Sigmoid colon (tissue), 4 donors: ENCODE results near the gene PDZD11.

Experiments
- EP300 ChIP-seq, 4 donors: sonication (generic); formaldehyde crosslinking; IDR thresholded peaks; one replicate each; pipeline ENCODE4 v1.6.1; 2017; ENCODE audit warnings: antibody characterized with exemption in 4 of 4
- POLR2A ChIP-seq, 2 donors: fragments of 450-650 bp; IDR thresholded peaks; one replicate each; pipeline ENCODE4 v1.6.1; 2016; ENCODE audit warnings: antibody characterized with exemption in 2 of 2, mild to moderate bottlenecking in 2 of 2, moderate library complexity in 2 of 2
- POLR2AphosphoS5 ChIP-seq, 4 donors: sonication (generic); formaldehyde crosslinking; IDR thresholded peaks; one replicate each; pipeline ENCODE4 v1.6.1; 2017; ENCODE audit warnings: antibody characterized with exemption in 4 of 4
- TF ChIP-seq, protein P1 (sequence below), 4 experiments: fragments of 450-650 bp in 3 of 4; fragments of 200-600 bp in 1 of 4; IDR thresholded peaks; one replicate each; pipeline ENCODE4 v1.5.1; 2016 to 2019; ENCODE audit warnings: antibody characterized with exemption in 4 of 4, mild to moderate bottlenecking in 3 of 4, moderate library complexity in 2 of 4

DNA sequence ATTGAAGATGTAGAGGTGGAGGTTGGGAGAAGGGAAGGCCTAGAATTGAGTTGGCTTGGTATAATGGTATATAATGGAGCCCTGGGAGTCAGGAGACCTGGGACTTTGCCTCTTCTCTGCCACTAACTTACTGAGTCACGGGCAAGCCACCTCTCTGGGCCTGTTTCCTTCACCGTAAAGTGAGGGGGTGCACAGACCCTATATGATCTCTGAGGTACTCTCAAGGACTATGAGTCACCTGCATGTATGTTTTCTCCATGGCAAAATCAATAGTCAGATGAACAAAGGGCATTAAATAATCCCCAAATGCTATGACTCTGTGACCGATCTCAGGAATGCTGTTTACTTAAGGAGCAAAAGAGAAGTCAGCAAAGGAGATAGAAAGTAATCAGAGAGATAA lies 34.8 kb downstream of the PDZD11 start:
- TF ChIP-seq, protein P1, sequence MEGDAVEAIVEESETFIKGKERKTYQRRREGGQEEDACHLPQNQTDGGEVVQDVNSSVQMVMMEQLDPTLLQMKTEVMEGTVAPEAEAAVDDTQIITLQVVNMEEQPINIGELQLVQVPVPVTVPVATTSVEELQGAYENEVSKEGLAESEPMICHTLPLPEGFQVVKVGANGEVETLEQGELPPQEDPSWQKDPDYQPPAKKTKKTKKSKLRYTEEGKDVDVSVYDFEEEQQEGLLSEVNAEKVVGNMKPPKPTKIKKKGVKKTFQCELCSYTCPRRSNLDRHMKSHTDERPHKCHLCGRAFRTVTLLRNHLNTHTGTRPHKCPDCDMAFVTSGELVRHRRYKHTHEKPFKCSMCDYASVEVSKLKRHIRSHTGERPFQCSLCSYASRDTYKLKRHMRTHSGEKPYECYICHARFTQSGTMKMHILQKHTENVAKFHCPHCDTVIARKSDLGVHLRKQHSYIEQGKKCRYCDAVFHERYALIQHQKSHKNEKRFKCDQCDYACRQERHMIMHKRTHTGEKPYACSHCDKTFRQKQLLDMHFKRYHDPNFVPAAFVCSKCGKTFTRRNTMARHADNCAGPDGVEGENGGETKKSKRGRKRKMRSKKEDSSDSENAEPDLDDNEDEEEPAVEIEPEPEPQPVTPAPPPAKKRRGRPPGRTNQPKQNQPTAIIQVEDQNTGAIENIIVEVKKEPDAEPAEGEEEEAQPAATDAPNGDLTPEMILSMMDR (IDR thresholded peaks at IDR 0.05), result no peak
- TF ChIP-seq EP300 (IDR thresholded peaks at IDR 0.05) (no peak), POLR2AphosphoS5 (IDR thresholded peaks at IDR 0.05) (no peak), POLR2A (IDR thresholded peaks at IDR 0.05) (no peak)
